Effector CD4-positive, alpha-beta T cell (primary cell): Measurements from ENCODE around the gene ZFC3H1.
"Not testable (repeated sequence)": the region's sequence is repeated elsewhere in the genome, so short reads cannot be mapped to it uniquely, and the experiment has no call there.

Experiments used
- DNase-seq: peaks from one replicate; pipeline ENCODE4 v3.0.0-alpha.2; 2020
- total RNA-seq: gene quantifications from one replicate; lab custom pipeline; 2026; lab: John Stamatoyannopoulos, UW

The ZFC3H1 gene, protein sequence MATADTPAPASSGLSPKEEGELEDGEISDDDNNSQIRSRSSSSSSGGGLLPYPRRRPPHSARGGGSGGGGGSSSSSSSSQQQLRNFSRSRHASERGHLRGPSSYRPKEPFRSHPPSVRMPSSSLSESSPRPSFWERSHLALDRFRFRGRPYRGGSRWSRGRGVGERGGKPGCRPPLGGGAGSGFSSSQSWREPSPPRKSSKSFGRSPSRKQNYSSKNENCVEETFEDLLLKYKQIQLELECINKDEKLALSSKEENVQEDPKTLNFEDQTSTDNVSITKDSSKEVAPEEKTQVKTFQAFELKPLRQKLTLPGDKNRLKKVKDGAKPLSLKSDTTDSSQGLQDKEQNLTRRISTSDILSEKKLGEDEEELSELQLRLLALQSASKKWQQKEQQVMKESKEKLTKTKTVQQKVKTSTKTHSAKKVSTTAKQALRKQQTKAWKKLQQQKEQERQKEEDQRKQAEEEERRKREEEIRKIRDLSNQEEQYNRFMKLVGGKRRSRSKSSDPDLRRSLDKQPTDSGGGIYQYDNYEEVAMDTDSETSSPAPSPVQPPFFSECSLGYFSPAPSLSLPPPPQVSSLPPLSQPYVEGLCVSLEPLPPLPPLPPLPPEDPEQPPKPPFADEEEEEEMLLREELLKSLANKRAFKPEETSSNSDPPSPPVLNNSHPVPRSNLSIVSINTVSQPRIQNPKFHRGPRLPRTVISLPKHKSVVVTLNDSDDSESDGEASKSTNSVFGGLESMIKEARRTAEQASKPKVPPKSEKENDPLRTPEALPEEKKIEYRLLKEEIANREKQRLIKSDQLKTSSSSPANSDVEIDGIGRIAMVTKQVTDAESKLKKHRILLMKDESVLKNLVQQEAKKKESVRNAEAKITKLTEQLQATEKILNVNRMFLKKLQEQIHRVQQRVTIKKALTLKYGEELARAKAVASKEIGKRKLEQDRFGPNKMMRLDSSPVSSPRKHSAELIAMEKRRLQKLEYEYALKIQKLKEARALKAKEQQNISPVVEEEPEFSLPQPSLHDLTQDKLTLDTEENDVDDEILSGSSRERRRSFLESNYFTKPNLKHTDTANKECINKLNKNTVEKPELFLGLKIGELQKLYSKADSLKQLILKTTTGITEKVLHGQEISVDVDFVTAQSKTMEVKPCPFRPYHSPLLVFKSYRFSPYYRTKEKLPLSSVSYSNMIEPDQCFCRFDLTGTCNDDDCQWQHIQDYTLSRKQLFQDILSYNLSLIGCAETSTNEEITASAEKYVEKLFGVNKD (N-terminal part only)
- 192 reads per million, percentile 92 among the genes with 10 or more reads in this experiment for total RNA-seq

DNA sequence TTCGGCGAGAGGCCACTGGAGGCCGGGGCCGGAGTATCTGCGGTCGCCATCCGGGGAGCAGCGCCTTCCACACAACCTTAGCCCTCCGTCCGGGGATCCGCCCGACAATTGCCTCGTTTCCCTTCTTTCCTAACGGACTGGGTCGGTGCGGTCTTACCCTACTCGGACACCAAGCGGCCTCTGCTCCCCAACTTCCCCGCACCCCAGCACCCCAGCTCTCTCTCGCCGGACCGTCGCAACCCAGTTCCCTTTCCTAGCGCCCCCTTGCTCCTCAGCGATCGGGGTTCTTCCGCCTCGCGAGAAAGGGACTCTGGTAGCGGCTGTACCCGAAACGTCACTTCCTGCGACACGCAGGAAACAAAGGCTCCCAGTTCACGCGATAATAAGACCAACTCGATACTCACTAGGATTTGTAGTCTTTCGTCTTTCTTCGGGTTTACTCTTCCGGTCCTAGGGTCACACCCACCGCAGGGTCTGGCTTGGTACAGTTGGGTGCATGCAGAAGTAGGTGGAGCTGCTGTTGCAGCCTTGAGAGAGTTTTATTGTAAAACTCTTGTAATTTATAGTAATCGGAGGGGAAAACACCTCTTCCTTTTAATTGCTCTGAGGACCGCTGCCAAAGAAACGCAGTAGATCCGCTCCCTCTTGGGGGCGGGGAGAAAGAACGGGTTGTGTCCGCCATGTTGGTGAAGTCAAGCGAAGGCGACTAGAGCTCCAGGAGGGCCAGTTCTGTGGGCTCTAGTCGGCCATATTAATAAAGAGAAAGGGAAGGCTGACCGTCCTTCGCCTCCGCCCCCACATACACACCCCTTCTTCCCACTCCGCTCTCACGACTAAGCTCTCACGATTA lies at the start of gene ZFC3H1, which contains the start of gene THAP2:
ZFC3H1 (minus strand) TSS at position 288 of the 850 bp plus-strand sequence; CDS start at position 50, 238 bp downstream.
THAP2 (plus strand) TSS at position 741 of the 850 bp plus-strand sequence. CDS start 209 bp downstream, outside the sequence.
- peak; percentile 90 for DNase-seq

DNA sequence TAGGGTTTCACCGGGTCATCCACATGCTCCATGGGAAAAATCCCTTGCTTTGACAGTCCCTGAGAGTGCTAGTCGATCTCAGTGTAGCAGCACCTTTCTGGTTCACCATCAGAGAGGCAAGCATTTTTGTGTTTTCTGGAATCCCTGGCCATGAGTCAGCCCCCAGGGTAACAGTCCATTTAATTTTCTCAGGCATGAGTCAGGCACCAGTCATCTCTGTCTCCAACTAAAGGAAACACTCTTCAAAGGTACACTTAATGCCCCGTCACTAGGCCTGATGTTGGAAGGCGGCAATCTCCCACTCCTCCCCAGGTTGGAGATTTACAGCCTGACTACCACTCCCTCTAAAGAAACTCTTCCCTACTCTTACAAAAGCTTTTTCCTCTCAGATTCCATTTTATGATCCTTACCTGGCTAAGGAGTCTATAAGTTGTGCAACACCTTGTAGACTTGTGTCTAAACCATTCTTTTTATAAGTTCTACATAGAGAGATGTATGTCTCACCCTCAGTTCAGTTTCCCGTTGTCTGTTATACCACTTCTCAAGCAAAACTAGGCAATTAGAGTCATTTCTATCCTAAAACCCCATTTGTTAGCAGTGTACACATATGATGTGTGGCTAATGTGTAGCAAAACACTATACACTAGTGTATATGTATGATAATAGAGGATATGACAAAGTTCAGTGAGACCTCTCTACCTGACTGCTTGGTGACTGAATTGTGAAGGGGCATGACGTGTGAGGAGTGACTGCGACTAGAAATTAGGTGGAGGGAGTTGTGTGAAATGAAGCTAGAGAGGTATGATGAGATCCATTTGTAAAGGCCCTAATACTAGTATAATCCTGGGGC lies 46.9 kb upstream of the ZFC3H1 start:
- DNase-seq, result no peak

DNA sequence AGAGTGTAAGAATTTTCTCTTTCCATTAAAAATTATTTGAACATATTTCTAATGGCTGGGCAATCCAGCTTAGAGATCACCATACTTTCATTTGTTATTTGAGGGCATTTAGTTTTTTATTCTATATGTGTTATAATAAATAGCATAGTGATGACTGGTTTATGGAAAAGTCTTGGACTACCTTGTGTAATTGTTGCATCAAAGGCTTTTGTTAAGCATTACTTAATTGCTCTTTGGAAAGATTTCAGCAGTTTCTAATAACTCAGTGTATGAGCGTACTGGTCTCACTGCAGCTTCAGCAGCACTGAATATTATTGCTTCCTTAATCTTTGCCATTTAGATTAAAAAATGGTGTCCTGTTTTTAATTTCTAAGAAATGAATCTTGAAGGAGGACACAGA lies 45.0 kb upstream of the ZFC3H1 start:
- DNase-seq, result no peak

DNA sequence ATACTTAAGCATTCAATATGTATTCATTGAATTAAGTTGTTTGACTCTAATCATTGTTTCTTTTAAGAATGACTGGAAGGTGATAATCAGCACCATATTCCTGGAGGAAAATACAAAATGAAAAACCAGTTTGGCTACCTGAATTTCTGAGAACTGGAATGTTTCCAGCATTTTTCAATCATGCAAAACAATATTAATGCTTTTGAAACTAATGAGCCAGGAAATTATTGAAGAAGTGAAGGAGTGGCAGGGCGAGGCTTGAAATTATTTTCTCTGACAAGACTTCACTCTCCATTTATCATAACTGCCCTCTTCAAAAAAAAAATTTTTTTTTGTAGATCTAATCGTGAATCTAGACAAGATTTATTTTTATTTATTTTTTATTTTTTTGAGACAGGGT lies 41.3 kb upstream of the ZFC3H1 start:
- DNase-seq, result no peak

- DNase-seq, result no peak
These were observed 39.6 kb upstream of the ZFC3H1 start for GRCh38 chr12:71703206-71703605.

DNA sequence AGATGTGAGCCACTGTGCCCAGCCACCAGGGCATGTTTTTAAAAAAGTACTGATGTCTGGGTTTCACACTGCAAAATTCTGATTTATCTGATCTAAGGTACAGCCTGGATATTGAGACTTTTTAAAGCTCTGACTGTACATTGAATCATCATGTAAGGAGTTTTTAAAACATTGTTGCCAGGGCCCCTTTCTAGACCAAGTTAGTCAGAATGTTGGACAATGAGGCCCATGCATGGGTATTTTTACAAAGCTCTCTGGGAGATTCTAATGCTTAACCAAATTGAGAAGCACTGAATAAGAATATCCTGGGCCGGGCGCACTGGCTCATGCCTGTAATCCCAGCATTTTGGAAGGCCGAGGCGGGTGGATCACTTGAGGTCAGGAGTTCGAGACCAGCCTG lies 38.9 kb upstream of the ZFC3H1 start:
- no peak for DNase-seq

- not testable (repeated sequence) for DNase-seq
These were observed 38.5 kb upstream of the ZFC3H1 start for GRCh38 chr12:71702181-71702580.

- no peak for DNase-seq
These were observed 32.1 kb upstream of the ZFC3H1 start for GRCh38 chr12:71695782-71696181.

- DNase-seq, result no peak
These were observed 30.6 kb upstream of the ZFC3H1 start for GRCh38 chr12:71694099-71694820.

GRCh38 chr12:71693651-71694050 lies 30.0 kb upstream of the ZFC3H1 start:
- DNase-seq, result not testable (repeated sequence)

DNA sequence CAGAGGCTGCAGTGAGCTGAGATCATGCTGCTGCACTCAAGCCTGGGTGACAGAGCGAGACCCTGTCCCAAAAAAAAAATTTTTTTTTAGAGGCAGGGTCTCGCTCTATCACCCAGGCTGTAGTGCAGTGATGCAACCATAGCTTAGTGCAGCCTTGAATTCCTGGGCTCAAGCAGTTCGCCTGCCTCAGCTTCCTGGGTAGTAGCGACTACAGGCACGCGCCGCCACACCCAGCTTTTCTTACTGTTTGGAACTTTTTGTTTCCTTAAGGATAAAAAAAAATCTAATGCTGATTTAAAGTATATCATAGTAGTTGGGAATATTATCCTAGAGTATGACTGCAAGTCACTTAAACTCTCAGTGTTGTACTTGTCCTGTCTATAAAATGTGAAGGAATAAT lies 29.5 kb upstream of the ZFC3H1 start:
- DNase-seq, result no peak

- DNase-seq, result no peak
These were observed 28.0 kb upstream of the ZFC3H1 start for GRCh38 chr12:71691504-71692129.

DNA sequence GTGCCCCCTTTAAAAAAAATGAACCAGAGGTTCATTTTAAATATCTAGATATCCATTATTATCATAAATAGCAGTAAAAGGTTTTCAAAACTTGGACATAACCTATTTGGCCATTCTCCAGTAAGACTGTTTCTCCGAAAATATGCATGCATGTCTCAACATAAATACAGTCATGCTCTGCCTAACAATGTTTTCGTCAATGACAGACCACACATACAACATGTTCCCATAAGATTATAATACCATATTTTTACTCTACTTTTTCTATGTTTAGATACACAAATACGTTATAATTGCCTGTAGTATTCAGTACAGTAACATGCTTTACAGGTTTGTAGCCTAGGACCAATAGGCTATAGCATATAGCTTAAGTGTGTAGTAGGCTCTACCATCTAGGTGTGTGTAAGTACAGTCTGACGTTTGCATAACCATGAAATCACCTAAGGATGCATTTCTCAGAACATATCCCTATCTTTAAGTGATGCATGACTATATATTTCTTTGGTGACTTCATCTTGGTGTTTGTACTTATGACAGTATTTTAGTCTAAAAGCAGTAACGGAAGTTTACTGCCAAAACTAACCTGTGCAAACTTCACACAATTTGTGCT lies 25.4 kb upstream of the ZFC3H1 start:
- DNase-seq, result no peak

GRCh38 chr12:71687172-71687571 lies 23.5 kb upstream of the ZFC3H1 start:
- not testable (repeated sequence) for DNase-seq

DNA sequence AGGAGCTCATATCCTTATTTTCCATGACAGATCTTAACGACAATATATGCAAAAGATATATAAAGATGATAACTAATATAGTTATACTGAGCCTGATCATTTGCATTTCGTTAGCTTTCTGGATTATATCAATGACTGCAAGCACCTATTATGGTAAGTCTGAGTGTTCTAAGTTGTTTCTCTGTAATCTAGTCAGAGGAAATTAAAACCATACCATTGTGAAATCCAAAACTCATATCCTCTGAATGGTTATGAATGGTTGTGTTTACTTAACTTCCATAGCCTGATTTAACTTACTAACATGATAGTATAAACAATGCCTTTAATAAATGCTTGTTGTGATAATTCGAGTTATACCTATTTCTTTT lies 23.0 kb upstream of the ZFC3H1 start:
- no peak for DNase-seq

DNA sequence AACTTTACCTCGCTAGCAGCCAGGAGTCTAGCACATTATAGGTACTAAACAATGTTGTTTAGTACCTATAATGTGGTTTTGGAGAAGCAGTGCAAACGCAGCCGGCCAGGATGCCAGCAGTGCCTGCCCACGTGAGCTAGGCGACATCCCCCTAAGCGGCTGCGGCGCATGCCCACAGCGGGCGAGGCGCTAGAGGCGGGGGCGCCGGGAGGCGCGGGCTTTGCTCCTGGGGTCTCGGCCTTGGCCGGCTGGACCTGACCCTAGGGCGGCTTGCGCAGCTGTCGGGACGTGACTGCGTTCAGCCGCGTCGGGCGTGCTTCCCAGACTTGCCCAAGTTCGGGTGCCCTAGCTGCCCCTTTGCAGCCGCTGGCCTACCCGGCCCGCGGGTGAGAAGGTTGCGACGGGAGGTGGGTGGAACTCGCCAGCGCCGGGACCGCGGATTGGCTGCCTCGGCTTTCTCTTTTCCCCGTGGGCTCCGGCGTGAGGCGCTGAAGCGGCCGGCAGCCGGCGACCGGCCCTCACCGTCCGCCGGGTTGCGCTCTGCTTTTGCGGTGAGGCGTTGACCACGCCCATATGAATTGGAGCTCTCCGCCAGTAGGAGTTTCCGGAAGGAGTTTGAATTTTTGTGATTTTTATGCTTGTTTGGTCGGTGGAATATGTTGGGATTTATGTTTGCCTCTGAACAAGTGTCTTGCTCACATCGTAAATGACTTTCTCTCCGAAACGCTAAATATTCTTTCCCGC lies 22.4 kb upstream of the ZFC3H1 start, which contains the start of gene TMEM19:
TMEM19 (plus strand) TSS at position 169 of the 744 bp plus-strand sequence. CDS start 599 bp downstream, outside the sequence.
- peak; percentile 77 for DNase-seq

GRCh38 chr12:71685312-71685906 lies 21.8 kb upstream of the ZFC3H1 start:
- DNase-seq, result no peak

- no peak for DNase-seq
These were observed 20.4 kb upstream of the ZFC3H1 start for GRCh38 chr12:71684081-71684480.
